ENCODE measurements around the gene ANKHD1.

The ANKHD1 gene

GRCh38 chr5:140554454-140554853 lies 152.8 kb downstream of the ANKHD1 start:
- no peaks in the 10 kb centered on the region for H3F3A ChIP-seq (ENCODE audit: low read depth)
- peaks cover 46% of the 10 kb centered on the region for H3K79me2 ChIP-seq (ENCODE audit: insufficient read depth, low read length)
- H4K20me1 ChIP-seq (ENCODE audit: insufficient read depth, low read length, poor library complexity, severe bottlenecking), result peaks cover 7% of the 10 kb centered on the region
- TF ChIP-seq EZH2phosphoT487 (IDR thresholded peaks at IDR 0.05; ENCODE audit: borderline replicate concordance) (no peak), CTCF (conservative IDR thresholded peaks at IDR 0.05; ENCODE audit: low read length) (no peak)
- no peak overlapping the region for H2AFZ ChIP-seq (ENCODE audit: low read length)
- H3K9me2 ChIP-seq (replicated peaks; ENCODE audit: low read depth, low read length), result no peaks in the 10 kb centered on the region
- H3K9ac ChIP-seq (ENCODE audit: low read depth, low read length, poor library complexity, severe bottlenecking), result no peak overlapping the region
- peak overlapping the region; percentile 55 for H3K4me2 ChIP-seq (ENCODE audit: low read depth, low read length, poor library complexity, severe bottlenecking)
- H3K9me3 ChIP-seq (ENCODE audit: insufficient read depth, low read depth, low read length), result no peaks in the 10 kb centered on the region
- peaks cover 5% of the 10 kb centered on the region for H3K27me3 ChIP-seq (ENCODE audit: insufficient read depth, low read length, poor library complexity, severe bottlenecking)
- peaks cover 24% of the 10 kb centered on the region; the same call in 1 of the 2 replicates for H3K36me3 ChIP-seq (ENCODE audit: insufficient read depth, low read length)
- peaks cover 42% of the 10 kb centered on the region for H3K4me1 ChIP-seq (ENCODE audit: insufficient read depth, low read length, poor library complexity, severe bottlenecking)
- peak overlapping the region; percentile 6 for H3K4me3 ChIP-seq (ENCODE audit: low read length, poor library complexity, severe bottlenecking)

- Histone ChIP-seq H3K36me3 (ENCODE audit: insufficient read depth, low read length) (peaks cover 10% of the 10 kb centered on the region; the same call in 1 of the 2 replicates), H3K79me2 (ENCODE audit: insufficient read depth, low read length) (peaks cover 46% of the 10 kb centered on the region), H2AFZ (ENCODE audit: low read length) (no peak overlapping the region), H3K4me3 (ENCODE audit: low read length, poor library complexity, severe bottlenecking) (peak overlapping the region; percentile 97), H4K20me1 (ENCODE audit: insufficient read depth, low read length, poor library complexity, severe bottlenecking) (peaks cover 7% of the 10 kb centered on the region), H3K9me2 (replicated peaks; ENCODE audit: low read depth, low read length) (no peaks in the 10 kb centered on the region), H3F3A (ENCODE audit: low read depth) (no peaks in the 10 kb centered on the region), H3K9ac (ENCODE audit: low read depth, low read length, poor library complexity, severe bottlenecking) (peak overlapping the region; percentile 99), H3K4me1 (ENCODE audit: insufficient read depth, low read length, poor library complexity, severe bottlenecking) (peaks cover 42% of the 10 kb centered on the region), H3K4me2 (ENCODE audit: low read depth, low read length, poor library complexity, severe bottlenecking) (peak overlapping the region; percentile 74), H3K9me3 (ENCODE audit: insufficient read depth, low read depth, low read length) (no peaks in the 10 kb centered on the region), H3K27me3 (ENCODE audit: insufficient read depth, low read length, poor library complexity, severe bottlenecking) (peaks cover 5% of the 10 kb centered on the region)
- TF ChIP-seq CTCF (conservative IDR thresholded peaks at IDR 0.05; ENCODE audit: low read length) (no peak), EZH2phosphoT487 (IDR thresholded peaks at IDR 0.05; ENCODE audit: borderline replicate concordance) (no peak)
Observed at GRCh38 chr5:140555747-140556312, 154.2 kb downstream of the ANKHD1 start.

- peaks cover 5% of the 10 kb centered on the region for H3K27me3 ChIP-seq (ENCODE audit: insufficient read depth, low read length, poor library complexity, severe bottlenecking)
- H3K9me2 ChIP-seq (replicated peaks; ENCODE audit: low read depth, low read length), result no peaks in the 10 kb centered on the region
- peaks cover 42% of the 10 kb centered on the region for H3K4me1 ChIP-seq (ENCODE audit: insufficient read depth, low read length, poor library complexity, severe bottlenecking)
- peak overlapping the region; percentile 99 for H3K9ac ChIP-seq (ENCODE audit: low read depth, low read length, poor library complexity, severe bottlenecking)
- TF ChIP-seq CTCF (conservative IDR thresholded peaks at IDR 0.05; ENCODE audit: low read length), result no peak
- TF ChIP-seq EZH2phosphoT487 (IDR thresholded peaks at IDR 0.05; ENCODE audit: borderline replicate concordance), result no peak
- H4K20me1 ChIP-seq (ENCODE audit: insufficient read depth, low read length, poor library complexity, severe bottlenecking), result peaks cover 7% of the 10 kb centered on the region
- no peaks in the 10 kb centered on the region for H3K9me3 ChIP-seq (ENCODE audit: insufficient read depth, low read depth, low read length)
- H3F3A ChIP-seq (ENCODE audit: low read depth), result no peaks in the 10 kb centered on the region
- peaks cover 46% of the 10 kb centered on the region for H3K79me2 ChIP-seq (ENCODE audit: insufficient read depth, low read length)
- H3K4me3 ChIP-seq (ENCODE audit: low read length, poor library complexity, severe bottlenecking), result peak overlapping the region; percentile 97
- peaks cover 4% of the 10 kb centered on the region; the same call in 1 of the 2 replicates for H3K36me3 ChIP-seq (ENCODE audit: insufficient read depth, low read length)
- 0 out of 2 replicates have a peak overlapping the region, but pooled peaks have one; percentile 20 for H2AFZ ChIP-seq (ENCODE audit: low read length)
- peak overlapping the region; percentile 74 for H3K4me2 ChIP-seq (ENCODE audit: low read depth, low read length, poor library complexity, severe bottlenecking)
Observed at GRCh38 chr5:140556438-140556837, 154.8 kb downstream of the ANKHD1 start.

Measured in Loucy (cell line).